HL-60/S4 treated with retinoic acid at 250 ng/mL for 4 days and 3 days (cell line): Measurements from ENCODE around the gene WBP2NL.

Source experiments
- in situ Hi-C: fragments of 300-500 bp; cut with MboI; formaldehyde crosslinking; loops from 2 replicates; pipeline ENCODE4 v1.7.0; 2022; ENCODE audit warnings: low sequenced_read_pairs

WBP2NL gene, protein sequence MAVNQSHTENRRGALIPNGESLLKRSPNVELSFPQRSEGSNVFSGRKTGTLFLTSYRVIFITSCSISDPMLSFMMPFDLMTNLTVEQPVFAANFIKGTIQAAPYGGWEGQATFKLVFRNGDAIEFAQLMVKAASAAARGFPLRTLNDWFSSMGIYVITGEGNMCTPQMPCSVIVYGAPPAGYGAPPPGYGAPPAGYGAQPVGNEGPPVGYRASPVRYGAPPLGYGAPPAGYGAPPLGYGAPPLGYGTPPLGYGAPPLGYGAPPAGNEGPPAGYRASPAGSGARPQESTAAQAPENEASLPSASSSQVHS

DNA sequence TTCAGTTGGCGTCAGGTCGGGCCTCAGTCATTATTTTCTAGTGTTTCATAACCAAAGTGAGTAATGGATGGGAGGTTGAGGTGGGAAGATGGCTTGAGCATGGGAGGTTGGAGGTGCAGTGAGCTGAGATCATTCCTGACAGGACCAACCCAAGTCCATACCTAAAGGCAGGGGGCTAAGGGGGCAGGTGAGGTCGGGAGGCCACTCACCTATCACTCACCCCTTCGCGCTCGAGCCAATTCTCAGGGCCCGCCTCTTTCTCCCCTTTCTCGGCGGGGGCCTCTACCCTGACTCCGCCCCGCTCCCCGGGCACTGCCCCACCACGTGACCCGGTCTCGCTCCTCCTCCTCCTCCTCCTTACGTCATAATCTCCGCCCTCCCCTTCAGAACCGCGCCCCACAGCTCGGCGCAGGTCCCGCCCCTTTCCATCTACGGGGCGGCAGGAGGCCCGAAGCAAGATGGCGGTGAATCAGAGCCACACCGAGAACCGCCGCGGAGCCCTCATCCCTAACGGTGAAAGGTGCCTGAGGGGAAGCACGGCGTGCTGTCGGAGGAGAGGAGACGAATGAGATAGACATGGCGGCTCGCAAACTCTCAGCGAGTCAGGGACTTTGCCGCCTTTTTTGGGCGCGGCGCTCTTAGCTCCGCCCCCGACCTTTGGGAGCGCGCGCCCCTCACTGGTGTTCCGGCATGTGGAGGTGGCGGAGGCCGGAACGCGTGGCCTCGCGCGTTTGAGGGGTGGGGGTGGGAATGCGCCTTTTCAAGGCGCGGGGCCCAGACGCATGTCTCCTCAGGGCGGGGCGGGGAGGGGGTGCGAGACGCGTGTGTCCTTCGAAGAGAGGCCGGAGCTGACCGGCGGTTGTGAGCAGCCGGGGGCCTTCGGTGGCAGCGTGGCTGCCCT, at the start of gene WBP2NL:
TSS of gene WBP2NL (plus strand) at position 428 of the 901 bp plus-strand sequence. CDS start at position 459, 31 bp downstream.
- in situ Hi-C loops = no loop called here

GRCh38 chr22:41948928-41949296, 49.7 kb upstream of the WBP2NL start:
- in situ Hi-C loops = loop anchor here (10.0 kb wide), 1 partner anchor 254 kb away; the partner anchor contains the start of gene MEI1

DNA sequence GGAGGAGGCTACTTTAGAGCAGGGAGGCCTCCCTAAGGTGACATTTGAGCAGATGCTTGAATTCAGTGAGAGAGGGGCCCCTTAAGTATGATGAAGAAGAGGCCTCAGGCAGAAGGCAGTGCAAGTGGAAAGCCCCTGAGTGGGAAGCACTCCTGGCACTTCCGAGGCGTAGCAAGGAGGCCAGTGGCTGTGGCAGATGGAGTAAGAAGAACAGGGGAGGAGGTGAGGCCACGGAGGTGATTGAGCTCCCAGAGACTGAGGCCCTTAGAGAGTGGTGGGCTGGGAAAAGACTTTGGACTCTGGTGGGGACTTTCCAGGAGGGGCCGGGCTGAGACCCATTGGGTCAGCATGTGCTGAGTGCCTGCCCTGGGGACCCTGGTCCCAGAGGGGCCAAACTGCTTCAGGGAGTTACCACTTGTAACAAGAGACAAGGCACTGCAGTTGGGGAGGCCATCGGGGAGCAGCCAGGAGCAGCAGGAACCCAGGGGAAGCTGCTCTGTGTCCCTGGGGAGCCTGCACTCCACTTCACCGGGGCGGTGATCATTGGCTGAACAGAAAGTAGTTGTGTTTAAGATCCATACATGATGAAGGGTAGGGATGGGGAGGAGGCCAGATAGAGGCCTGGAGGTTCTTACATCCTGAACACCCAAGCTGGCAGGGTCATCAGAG, 49.2 kb upstream of the WBP2NL start:
- in situ Hi-C loops = loop anchor here (10.0 kb wide), 1 partner anchor 255 kb away; the partner anchor contains the start of gene MEI1

DNA sequence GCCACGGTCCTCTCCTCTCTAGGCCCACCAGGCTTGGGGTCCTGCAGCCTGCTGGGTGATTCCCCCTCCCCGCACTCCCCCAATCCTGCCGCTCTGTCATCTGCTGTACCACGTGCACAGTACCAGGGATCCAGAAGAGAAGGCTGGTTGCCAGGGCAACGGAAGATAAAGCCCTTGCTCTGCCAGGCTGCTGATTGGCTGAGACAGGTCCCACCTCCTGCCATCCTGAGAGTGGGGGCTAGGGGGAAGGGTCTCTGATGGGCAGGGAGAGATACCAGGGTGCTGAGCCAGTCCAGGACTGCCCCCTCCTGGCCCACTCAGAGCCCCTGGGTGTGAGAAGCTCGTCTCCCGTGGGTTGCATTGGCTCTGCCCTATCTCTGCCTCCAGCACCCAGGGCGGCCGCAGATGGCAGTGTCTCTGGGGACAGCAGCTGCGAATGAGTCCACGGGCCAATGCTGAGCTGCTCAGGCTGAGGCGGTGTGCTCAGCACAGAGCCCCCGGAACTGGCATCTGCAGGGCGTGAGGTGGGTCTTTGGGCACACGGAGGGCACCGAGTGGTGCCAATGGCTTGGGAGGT, 46.6 kb upstream of the WBP2NL start, which contains the start of gene SMIM45:
TSS of gene SMIM45 (plus strand) at position 253 of the 577 bp plus-strand sequence.
- in situ Hi-C loops = no loop called here

DNA sequence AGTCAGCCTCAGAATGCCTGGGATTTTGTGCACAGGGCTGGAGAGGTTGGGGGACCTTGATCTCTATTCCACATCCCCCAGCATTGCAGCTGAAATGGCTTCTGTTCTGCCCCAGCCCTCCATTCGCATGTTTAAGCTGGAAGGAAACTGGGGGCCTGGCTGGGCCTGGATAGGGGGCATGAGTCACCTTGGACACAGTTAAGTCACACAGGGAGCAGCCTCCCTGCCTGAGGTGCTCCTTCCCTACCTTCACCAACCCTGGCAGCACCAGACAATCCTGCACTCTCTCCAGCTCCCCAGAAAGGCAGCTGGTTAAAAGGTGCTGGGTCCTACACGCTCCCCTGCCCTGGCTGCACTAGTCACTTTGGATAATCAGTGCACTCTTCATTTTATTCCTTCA, 45.9 kb upstream of the WBP2NL start:
- in situ Hi-C loops = no loop called here

DNA sequence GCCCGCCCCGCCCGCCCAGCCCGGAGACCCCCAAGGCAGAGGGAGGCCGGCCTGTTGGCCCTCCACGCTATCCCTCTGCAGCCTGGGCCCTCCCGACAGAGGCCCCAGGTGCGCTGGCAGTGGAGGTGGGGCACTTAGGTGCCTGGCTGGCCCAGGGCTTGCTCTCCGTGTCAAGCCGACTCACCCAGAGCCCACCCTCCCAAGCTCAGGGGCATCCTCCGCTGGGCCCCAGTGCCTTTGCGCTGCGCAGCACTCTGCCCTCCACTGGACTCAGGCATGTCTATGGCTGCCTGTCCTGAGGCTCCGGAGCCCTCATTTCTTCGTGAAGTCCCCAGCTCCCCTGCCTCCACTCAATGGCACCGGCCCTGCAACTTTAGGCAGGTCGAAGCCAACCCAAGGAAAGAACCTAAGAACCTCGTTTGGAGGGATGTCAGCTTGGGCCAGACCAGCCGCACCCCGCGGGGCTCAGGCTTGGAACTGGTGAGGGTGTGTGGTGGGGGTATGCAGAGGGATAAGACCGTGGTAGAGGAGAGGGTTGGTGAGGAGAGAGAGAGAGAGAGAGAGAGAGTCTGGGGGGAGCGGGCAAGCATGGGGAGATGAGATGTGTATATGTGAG, 40.5 kb upstream of the WBP2NL start:
- in situ Hi-C loops = no loop called here

DNA sequence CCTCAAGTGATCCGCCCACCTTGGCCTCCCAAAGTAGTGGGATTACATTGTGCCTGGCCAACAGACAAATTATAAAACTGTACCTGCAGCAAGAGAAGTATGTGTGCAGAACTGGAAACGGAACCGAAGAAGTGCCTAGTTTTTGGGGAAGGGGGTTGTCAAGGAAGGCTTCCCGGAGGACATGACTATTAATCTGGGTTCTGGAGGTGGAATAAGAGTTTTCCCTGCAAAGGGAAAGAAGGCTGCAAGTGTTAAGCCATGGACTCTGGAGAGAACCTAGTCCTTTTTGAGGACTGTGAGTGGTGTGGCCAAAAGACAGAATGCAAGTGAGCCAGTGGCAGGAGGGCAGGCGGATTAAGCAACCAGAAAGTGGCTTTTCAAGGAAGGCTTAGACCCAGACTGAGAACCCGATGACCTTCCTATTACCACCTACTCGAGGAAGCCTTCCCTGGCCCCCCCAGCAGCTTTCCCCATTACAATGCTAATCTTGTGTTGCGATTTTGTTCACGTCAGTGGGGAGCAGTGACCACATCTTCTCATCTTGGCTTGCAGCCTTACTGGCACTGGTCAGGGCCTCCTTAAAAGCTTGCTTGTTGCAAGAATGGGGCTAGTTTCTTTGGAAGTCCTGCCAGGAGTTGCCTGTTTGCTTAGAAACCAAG, 35.0 kb upstream of the WBP2NL start:
- in situ Hi-C loops = no loop called here

DNA sequence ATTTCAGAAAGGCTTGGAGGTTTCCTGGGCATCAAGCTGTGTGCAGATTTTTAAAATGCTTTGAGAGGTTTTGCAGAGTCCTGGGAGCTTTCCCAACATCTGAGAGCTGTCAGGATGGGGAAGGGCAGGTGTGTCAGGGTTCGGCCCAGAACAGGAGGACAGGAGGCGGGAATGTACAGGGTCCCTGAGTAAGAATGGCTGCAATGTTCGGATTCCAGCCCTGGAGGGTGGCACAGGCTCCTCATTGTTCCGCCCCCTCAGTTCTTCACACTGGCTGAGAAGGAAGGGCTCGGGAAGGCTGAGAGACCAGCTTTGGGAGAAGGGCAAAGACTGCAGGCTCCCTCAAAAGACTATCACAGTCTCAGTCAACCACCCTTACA, 34.5 kb upstream of the WBP2NL start:
- in situ Hi-C loops = no loop called here

- in situ Hi-C loops = no loop called here
Measured at GRCh38 chr22:41966225-41966606, 32.4 kb upstream of the WBP2NL start.

GRCh38 chr22:41966607-41967240, 31.9 kb upstream of the WBP2NL start:
- in situ Hi-C loops = no loop called here

GRCh38 chr22:41968601-41969000, 30.0 kb upstream of the WBP2NL start:
- in situ Hi-C loops = no loop called here

DNA sequence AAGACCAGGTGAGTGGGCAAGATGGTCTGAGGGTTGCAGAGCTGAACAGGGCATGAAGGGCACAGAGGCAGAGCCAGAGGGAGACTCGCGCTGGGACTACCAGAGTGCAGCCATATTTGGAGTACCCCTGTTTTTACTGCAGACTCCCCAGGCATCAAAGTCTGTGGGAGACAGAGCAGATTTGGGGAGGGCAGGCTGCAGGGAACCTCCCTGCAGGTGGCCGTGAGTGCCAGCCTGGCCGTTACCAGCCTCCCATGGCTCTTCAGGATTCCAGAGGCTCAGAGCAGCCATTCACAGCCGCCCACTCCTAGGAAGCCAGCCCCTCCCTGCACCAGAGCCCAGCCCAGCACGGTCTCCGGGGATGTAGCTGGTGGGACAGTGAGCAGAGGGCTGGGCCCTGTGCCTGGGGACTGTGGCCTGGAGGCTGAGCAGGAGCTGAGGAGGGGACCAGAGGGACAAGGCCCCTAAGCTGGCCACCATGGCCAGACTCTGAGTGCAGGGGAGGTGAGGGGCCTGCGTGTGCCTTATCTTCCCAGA, 29.4 kb upstream of the WBP2NL start, which contains the start of gene SEPTIN3:
TSS of gene SEPTIN3 (plus strand) at position 334 of the 537 bp plus-strand sequence. CDS start 2,050 bp downstream, outside the sequence.
- in situ Hi-C loops = no loop called here

DNA sequence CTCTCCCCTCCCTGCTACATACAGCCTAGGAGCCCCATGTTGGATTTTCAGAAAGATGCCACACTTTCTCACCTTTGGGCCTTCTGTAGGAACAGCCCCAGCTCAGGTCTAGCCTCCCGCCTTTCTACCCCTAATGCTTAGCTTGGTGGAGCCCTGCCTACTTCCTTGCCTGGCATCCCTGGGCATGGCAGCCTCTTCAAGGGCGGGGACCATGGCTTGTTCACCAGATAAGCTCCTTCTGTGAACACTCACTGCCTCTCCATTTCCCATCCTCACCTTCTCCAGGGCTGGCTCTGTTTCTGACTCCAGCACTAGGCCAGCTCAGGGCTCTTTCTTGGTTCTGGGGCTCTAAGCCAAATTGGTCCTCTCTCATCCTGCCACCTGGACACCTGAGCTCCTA, 28.0 kb upstream of the WBP2NL start:
- in situ Hi-C loops = no loop called here

GRCh38 chr22:41971431-41971830, 27.2 kb upstream of the WBP2NL start:
- in situ Hi-C loops = no loop called here

DNA sequence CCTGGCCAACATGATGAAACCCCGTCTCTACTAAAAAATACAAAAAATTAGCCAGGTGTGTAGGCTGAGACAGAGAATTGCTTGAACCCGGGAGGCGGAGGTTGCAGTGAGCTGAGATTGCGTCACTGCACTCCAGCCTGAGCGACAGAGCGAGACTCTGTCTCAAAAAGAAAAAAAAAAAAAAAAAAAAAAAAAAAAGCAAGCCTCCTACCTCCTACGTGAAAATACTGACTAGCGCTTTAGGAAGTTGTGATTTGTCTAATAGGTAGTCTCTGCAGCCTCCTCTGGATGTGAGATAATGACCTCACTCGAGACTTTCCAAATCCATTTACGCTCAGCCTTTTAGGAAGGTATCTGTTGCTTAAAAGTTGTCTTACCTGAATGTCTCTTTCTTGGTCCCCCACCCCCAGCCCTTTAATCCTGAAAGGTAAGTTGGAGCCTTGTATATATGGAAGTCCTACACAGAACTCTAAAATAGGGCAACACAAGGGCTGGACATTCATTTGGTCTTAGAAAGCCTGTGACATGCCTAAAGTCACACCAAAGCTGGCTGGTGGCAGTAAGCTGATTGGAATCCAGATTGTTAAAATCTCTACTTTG, 23.8 kb upstream of the WBP2NL start:
- in situ Hi-C loops = no loop called here

- in situ Hi-C loops = no loop called here
Measured at GRCh38 chr22:41975299-41976069, 23.1 kb upstream of the WBP2NL start.

GRCh38 chr22:41976070-41976901, 22.3 kb upstream of the WBP2NL start:
- in situ Hi-C loops = no loop called here
